Activated T-helper 1 cell treated with anti-CD3 and anti-CD28 coated beads, Interleukin-12 subunit alpha, Interleukin-12 subunit beta, Interleukin-2, Interleukin-4 antibody, amounts not matched to agents 30 ng/mL and 10 ng/mL and 1 ng/mL, durations not matched to agents 14 hours and 24 hours and 36 hours (primary cell): Measurements from ENCODE around the gene CATSPER2. TPM values are rescaled to one million over a fixed set of nuclear protein-coding genes. Genes with fewer than 3 reads are reported as not detected.
"Not testable (repeated sequence)": the region's sequence is repeated elsewhere in the genome, so short reads cannot be mapped to it uniquely, and the experiment has no call there.

ENCODE experiments used
- DNase-seq: peaks from one replicate; pipeline ENCODE4 v3.0.0; 2021; ENCODE audit warnings: low spot score
- H3K27ac Mint-ChIP-seq: one replicate; pipeline ENCODE4 v1.8.0; 2021; ENCODE audit warnings: mild to moderate bottlenecking, mixed read lengths
- H3K27me3 Mint-ChIP-seq: one replicate; pipeline ENCODE4 v1.8.0; 2022; ENCODE audit warnings: mild to moderate bottlenecking, moderate library complexity, mixed read lengths; ENCODE audit not compliant: insufficient read depth
- H3K36me3 Mint-ChIP-seq: one replicate; pipeline ENCODE4 v1.8.0; 2021; ENCODE audit warnings: low read depth, mixed read lengths
- H3K4me1 Mint-ChIP-seq: one replicate; pipeline ENCODE4 v1.8.0; 2021; ENCODE audit warnings: low read depth, mixed read lengths
- H3K4me3 Mint-ChIP-seq: one replicate; pipeline ENCODE4 v1.8.0; 2021; ENCODE audit warnings: mild to moderate bottlenecking, moderate library complexity, mixed read lengths
- H3K9me3 Mint-ChIP-seq: one replicate; pipeline ENCODE4 v1.8.0; 2021; ENCODE audit warnings: mixed read lengths
- intact Hi-C: fragments of 100-400 bp; cut with micrococcal nuclease; formaldehyde crosslinking; loops from one replicate; pipeline ENCODE4 v1.15.1; 2024
- total RNA-seq: library from RNA; stranded (reverse); gene quantifications from 2 replicates; pipeline ENCODE4 v1.2.3, GENCODE V29; 2022

Gene CATSPER2
- total RNA-seq, 1 donor from 2014 or later = 8.1 TPM

DNA sequence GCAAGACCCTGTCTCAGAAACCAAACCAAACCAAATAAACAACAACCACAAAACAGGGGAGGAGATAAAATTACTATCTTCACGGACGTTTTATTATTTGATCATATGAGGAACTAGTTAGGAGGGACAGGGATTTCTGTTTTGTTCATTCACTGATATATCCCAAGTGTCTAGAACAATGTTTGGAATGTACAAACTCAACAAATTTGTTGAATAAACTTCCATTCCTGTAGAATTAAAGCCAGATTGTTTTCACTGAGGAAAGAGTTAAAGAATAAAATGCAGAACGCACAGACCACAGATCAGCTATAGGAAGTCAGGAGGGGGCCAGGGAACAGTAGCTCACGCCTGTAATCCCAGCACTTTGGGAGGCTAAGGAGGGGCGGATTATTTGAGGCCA, 23.5 kb downstream of the CATSPER2 start:
- H3K27me3 Mint-ChIP-seq = peaks cover 9% of the 10 kb centered on the region
- no peaks in the 10 kb centered on the region for H3K4me1 Mint-ChIP-seq
- H3K9me3 Mint-ChIP-seq = no peaks in the 10 kb centered on the region
- intact Hi-C loops = no loop called here
- no peaks in the 10 kb centered on the region for H3K36me3 Mint-ChIP-seq
- H3K27ac Mint-ChIP-seq = no peak overlapping the region
- no peak for DNase-seq
- no peak overlapping the region for H3K4me3 Mint-ChIP-seq

DNA sequence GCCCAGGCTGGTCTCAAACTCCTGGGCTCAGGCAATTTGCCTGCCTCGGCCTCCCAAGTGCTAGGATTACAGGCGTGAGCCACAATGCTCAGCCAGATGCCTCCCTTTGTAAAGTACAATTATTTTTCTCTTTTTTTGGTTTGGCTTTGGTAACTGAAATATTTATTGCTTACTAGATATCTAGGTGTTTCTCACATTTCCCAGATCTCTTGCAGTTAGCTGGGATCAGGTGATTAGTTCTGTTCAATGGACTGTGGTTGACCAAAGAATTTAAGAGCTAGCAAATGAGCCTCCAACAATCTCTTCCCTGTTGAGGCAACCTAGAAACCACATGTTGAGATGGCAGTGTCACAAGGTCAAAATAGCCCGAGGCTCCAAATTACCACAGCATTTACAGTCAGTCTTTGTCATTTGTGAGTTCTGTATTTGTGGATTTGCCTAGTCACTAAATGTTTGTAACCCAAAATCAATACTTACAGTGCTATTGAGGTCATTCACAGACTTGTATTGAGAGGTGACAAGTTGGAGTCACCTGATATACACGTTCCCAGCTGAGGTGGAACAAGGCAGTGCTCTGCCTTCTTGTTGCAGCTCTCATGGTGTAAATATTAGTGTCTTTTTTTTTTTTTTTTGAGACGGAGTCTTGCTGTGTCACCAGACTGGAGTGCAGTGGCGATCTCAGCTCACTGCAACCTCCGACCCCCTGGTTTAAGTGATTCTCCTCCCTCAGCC, 26.4 kb downstream of the CATSPER2 start:
- H3K4me1 Mint-ChIP-seq, intact Hi-C loops, H3K36me3 Mint-ChIP-seq, H3K4me3 Mint-ChIP-seq, H3K27ac Mint-ChIP-seq, DNase-seq, H3K9me3 Mint-ChIP-seq: not testable (repeated sequence)
- peaks cover 16% of the 10 kb centered on the region for H3K27me3 Mint-ChIP-seq

DNA sequence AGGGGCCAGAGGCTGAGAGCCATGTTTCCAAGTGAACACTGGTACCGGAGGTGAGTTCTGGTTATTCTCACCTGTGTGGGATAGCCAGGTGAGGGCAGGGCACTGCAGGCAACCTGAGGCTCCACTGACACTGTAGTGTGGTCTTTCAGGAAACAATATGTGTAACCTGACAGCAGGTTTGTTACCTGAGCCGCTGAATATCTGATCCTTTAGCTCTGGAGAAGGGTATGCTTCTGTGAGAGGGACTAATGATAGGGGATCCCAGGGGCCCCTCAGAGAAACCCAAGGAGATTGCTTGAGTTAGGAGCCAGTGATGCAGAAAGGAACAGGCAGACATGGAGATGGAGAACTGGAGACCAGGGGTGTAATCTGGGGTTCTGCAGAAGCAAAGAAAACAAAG, 29.9 kb downstream of the CATSPER2 start, which contains the start of gene STRC:
TSS of gene STRC (minus strand) at position 101 of the 400 bp plus-strand sequence. CDS start at position 23, 78 bp downstream.
- H3K36me3 Mint-ChIP-seq, intact Hi-C loops, DNase-seq, H3K27ac Mint-ChIP-seq, H3K9me3 Mint-ChIP-seq, H3K4me1 Mint-ChIP-seq, H3K4me3 Mint-ChIP-seq: not testable (repeated sequence)
- peaks cover 13% of the 10 kb centered on the region for H3K27me3 Mint-ChIP-seq

DNA sequence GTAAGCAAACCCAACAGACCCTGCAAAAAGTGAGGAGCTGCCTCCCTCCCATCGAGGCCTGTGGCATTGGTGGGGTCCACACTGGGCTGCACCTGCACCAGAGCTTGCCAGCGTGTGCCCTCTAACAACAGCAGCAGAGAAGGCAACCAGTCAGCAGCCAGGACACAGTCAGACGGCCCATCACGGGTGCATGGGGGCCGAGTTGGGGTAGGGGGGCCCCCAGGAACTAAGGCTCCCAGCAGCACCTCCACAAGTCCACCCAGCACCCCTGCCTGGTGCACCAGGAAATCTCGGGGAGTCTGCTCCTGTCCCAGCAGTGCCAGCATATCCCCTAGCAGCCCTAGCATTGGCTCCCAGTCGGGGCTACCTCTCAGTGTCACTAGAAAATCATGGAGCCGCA, 30.9 kb downstream of the CATSPER2 start:
- H3K27ac Mint-ChIP-seq, H3K4me3 Mint-ChIP-seq, H3K9me3 Mint-ChIP-seq, H3K4me1 Mint-ChIP-seq, DNase-seq, intact Hi-C loops, H3K36me3 Mint-ChIP-seq: not testable (repeated sequence)
- H3K27me3 Mint-ChIP-seq = peaks cover 13% of the 10 kb centered on the region

DNA sequence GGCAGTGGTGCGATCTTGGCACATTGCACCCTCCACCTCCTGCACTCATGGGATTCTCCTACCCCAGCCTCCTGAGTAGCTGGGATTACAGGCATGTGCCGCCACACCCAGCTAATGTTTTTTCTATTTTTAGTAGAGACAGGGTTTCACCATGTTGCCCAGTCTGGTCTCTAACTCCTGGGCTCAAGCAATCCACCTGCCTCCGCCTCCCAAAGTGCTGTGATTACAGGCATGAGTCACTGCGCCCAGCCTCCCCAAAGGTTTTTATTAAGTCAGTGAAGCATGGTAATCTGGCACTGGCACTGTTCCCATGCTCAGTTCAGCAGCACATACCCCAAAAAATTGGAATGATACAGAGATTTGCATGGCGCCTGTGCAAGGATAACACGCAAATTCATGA, 46.4 kb downstream of the CATSPER2 start:
- H3K4me1 Mint-ChIP-seq, H3K27ac Mint-ChIP-seq: not testable (repeated sequence)

DNA sequence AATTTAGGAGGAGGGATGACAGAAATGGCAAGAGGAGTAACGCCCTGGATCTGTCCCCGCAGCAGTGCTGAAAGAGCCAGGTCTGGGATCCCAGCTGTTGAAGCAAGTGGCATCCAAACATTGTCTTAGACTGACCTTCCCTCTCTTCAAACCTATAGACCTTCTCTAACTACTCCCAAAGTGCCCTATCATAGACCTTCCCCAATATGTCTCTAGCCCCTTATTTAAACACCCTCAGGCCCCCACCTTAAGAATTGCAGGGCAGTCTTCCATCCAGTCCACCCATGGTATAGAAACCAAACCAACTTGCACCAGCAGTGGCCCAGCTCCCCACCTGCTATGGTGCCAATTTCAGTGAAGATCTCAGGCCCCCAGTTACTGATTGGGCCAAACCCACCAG, 48.4 kb downstream of the CATSPER2 start:
- H3K4me3 Mint-ChIP-seq, H3K27ac Mint-ChIP-seq, H3K4me1 Mint-ChIP-seq, H3K27me3 Mint-ChIP-seq, H3K9me3 Mint-ChIP-seq, intact Hi-C loops, H3K36me3 Mint-ChIP-seq, DNase-seq: not testable (repeated sequence)

More for the DNA sequence above, 46.4 kb downstream of the CATSPER2 start:
- H3K9me3 Mint-ChIP-seq, H3K36me3 Mint-ChIP-seq, DNase-seq, intact Hi-C loops, H3K4me3 Mint-ChIP-seq, H3K27me3 Mint-ChIP-seq: not testable (repeated sequence)

DNA sequence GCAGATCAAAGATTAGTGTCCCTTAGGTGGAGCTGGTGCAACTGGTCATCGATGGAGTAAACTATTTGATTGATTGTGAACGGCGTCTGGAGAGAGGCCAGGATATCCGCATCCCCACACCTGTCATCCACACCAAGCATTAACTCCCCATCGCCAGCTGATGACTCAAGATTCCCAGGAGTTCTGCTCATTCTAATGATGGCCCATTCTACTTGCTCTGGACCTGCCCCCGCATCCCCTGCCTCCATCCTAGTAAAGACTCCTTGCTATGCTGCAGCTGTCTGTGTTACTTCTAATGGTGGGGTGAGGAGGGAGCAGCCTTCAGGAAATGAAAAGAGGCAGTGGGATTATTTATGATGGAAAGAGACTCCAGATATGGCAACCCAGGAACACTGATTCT, 49.5 kb downstream of the CATSPER2 start:
- H3K27ac Mint-ChIP-seq, intact Hi-C loops, H3K4me1 Mint-ChIP-seq, DNase-seq, H3K27me3 Mint-ChIP-seq, H3K9me3 Mint-ChIP-seq, H3K4me3 Mint-ChIP-seq, H3K36me3 Mint-ChIP-seq: not testable (repeated sequence)

DNA sequence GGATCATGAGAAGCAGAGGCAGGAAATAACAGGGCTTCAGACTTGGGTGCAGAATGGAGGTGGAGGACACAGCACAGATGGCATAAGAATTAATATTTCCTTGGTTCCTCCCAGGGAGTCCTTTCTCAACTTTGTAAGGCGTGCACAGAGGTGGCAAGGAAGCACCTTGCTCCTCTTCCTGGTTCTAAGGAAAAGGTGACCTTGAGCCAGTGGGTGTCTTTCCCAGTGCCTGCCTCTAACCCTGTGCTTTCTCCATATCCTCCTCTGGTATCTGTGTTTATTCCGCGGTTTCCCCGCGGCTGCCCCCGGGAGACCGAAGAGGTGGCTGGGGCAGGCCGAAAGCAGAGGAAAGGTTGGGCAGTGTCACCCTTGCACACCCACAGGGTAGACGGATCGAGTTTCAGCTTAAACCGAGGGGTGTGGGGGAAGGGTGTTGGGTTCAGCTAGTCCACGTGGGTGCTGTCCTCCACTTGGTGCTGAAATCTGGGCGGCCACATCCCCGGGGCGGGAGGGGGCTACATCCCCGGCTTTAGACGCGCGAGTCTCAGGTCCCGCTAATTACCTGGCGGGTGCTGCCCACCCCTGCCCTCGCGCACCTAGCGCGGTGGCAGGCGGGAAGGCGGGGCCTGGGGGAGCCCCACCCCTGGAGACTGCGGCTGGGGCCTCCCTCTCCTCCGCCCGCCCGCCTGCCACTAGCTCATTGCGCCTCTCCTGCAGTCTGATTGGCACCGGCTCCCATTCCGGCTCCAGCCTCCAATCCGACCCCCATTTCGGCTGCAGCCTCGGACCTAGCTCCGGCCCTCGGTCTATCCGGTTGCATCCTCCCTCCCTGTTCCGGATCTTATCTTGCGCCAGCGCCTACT, 55.1 kb downstream of the CATSPER2 start, which contains the start of gene CKMT1B:
TSS of gene CKMT1B (plus strand) at position 700 of the 863 bp plus-strand sequence. CDS start 192 bp downstream, outside the sequence.
- intact Hi-C loops, H3K4me3 Mint-ChIP-seq, H3K4me1 Mint-ChIP-seq, H3K9me3 Mint-ChIP-seq, H3K36me3 Mint-ChIP-seq, H3K27me3 Mint-ChIP-seq, DNase-seq, H3K27ac Mint-ChIP-seq: not testable (repeated sequence)

DNA sequence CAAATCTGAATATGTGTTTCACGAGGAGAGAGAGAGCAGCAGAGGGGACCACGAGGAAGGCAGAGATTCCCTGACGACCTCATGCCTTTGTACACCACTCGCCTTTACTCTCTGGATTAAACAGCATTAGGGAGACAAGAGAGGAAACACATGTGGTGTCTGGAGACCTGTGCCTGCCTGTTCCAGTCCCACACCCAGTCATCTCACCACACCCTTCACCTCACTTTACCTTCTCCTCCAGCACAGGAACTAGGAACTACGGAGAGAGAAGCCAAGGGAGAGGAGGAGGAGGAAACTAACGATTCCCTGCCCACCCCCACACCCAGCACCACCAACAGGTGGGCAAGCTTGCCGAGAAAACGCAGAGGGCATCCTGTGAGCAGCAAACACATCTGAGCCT, 55.8 kb downstream of the CATSPER2 start:
- H3K4me3 Mint-ChIP-seq, DNase-seq, H3K27ac Mint-ChIP-seq, H3K9me3 Mint-ChIP-seq, H3K4me1 Mint-ChIP-seq, intact Hi-C loops, H3K27me3 Mint-ChIP-seq, H3K36me3 Mint-ChIP-seq: not testable (repeated sequence)

DNA sequence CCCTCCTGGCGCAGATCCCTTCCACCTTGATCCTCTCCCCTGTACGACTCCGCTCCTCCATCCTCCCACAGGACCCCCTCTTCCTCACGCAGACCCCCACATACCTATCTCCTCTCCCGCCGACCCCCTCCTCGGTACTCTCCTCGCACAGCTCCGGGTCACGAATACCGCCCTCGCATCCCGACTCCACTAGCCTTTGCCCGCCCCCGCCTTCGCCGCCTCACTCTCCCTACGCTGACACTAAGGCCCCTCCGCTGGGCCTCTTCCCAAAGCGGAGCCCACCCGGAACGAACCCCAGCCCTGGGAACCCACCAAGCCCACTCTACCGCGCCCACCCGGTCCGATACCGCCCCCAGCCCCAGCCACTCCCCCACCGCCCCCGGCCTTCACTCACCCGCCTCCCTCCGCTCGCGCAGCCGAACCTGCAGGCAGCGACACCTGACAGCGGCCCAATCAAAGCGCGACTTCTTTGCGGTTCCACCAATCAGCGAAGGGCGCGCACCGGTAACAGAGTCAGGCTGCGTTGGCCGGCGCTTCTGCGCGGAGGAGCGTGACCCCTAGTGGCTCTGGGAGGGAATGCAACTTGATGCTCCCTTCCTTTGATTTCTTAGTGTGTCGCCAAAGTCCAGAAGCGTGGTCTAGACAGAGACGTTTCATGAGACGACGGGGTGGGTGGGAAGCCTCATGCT, 58.7 kb downstream of the CATSPER2 start, which contains the start of gene PPIP5K1:
TSS of gene PPIP5K1 (minus strand) at position 431 of the 689 bp plus-strand sequence. CDS start 5,704 bp downstream, outside the sequence.
- intact Hi-C loops, H3K4me3 Mint-ChIP-seq, H3K4me1 Mint-ChIP-seq, DNase-seq, H3K36me3 Mint-ChIP-seq, H3K9me3 Mint-ChIP-seq, H3K27me3 Mint-ChIP-seq, H3K27ac Mint-ChIP-seq: not testable (repeated sequence)
